Fibroblast of lung (primary cell): ENCODE measurements around the gene ZNF816. TPM values are rescaled to one million over a fixed set of nuclear protein-coding genes. Genes with fewer than 3 reads are reported as not detected.

Source experiments
- DNase-seq, 2 donors: peaks; one replicate each; pipeline versions ENCODE4 v3.0.0 to v3.0.0-alpha.2; 2010; ENCODE audit warnings: low read depth in 2 of 2
- H2AFZ ChIP-seq: 2 replicates; pipeline ENCODE4 v1.5.1; 2012; ENCODE audit warnings: low read length, control low read depth, inconsistent platforms
- H3K27ac ChIP-seq: 2 replicates; pipeline ENCODE4 v1.5.1; 2011; ENCODE audit warnings: low read length, control low read depth; ENCODE audit not compliant: insufficient read depth
- H3K27me3 ChIP-seq: 2 replicates; pipeline ENCODE4 v1.5.1; 2011; ENCODE audit warnings: mild to moderate bottlenecking, low read length; ENCODE audit not compliant: control insufficient read depth, insufficient read depth
- H3K36me3 ChIP-seq: 2 replicates; pipeline ENCODE4 v1.5.1; 2011; ENCODE audit warnings: low read length; ENCODE audit not compliant: control insufficient read depth, insufficient read depth
- H3K4me1 ChIP-seq: 2 replicates; pipeline ENCODE4 v1.5.1; 2011; ENCODE audit warnings: low read length; ENCODE audit not compliant: control insufficient read depth, insufficient read depth; ENCODE audit errors: extremely low read depth
- H3K4me2 ChIP-seq: 2 replicates; pipeline ENCODE4 v1.5.1; 2011; ENCODE audit warnings: low read length, control low read depth; ENCODE audit not compliant: insufficient read depth; ENCODE audit errors: extremely low read depth
- H3K4me3 ChIP-seq, 4 experiments: fragments of 200-600 bp in 1 of 4; sonication (generic) in 1 of 4; replicated peaks in 1 of 4; 2 replicates each; pipeline ENCODE4 v1.5.1; 2011 to 2016; ENCODE audit warnings: low read length in 4 of 4, low read depth in 3 of 4, mild to moderate bottlenecking in 3 of 4, control low read depth in 2 of 4, inconsistent platforms in 1 of 4, mixed read lengths in 1 of 4; ENCODE audit not compliant: insufficient read depth in 1 of 4; ENCODE audit errors: control extremely low read depth in 1 of 4
- H3K79me2 ChIP-seq: 2 replicates; pipeline ENCODE4 v1.5.1; 2012; ENCODE audit warnings: mild to moderate bottlenecking, low read length, inconsistent platforms; ENCODE audit not compliant: control insufficient read depth, insufficient read depth
- H3K9ac ChIP-seq: 2 replicates; pipeline ENCODE4 v1.5.1; 2011; ENCODE audit warnings: mild to moderate bottlenecking, low read length, control low read depth; ENCODE audit not compliant: insufficient read depth
- H3K9me3 ChIP-seq: 2 replicates; pipeline ENCODE4 v1.5.1; 2012; ENCODE audit warnings: low read depth, low read length; ENCODE audit not compliant: control insufficient read depth, insufficient read depth
- H4K20me1 ChIP-seq: 2 replicates; pipeline ENCODE4 v1.5.1; 2011; ENCODE audit warnings: low read length; ENCODE audit not compliant: control insufficient read depth, insufficient read depth; ENCODE audit errors: extremely low read depth
- CTCF ChIP-seq, 2 donors: IDR thresholded peaks in 1 of 2; conservative IDR thresholded peaks in 1 of 2; 1 replicate in 1 of 2; 2 replicates in 1 of 2; pipeline ENCODE4 v1.5.1; 2011 to 2012; ENCODE audit warnings: low read length in 2 of 2, control low read depth in 1 of 2, inconsistent platforms in 1 of 2, low read depth in 1 of 2, mild to moderate bottlenecking in 1 of 2
- EZH2 ChIP-seq: IDR thresholded peaks from 2 replicates; pipeline ENCODE4 v1.5.1; 2012; ENCODE audit warnings: low read length, control low read depth, mild to moderate bottlenecking; ENCODE audit errors: missing control alignments
- polyA plus RNA-seq, 2 donors: library from polyadenylated mRNA; depleted of rRNA in 1 of 2; stranded (reverse) in 1 of 2; unstranded in 1 of 2; fragments of >200 nt; gene quantifications; 2 replicates each; pipeline ENCODE4 v1.2.1, GENCODE V29; 2011 to 2012; ENCODE audit warnings: missing spikeins in 1 of 2
- total RNA-seq: library from RNA; depleted of rRNA; stranded (reverse); fragments of >200 nt; gene quantifications from 2 replicates; pipeline ENCODE4 v1.2.1, GENCODE V29; 2014

ZNF816 gene
- total and polyA plus RNA-seq, 2 donors (not counting 1 experiment from before 2014, with no cell fraction given) = 2.9 to 10.1 TPM

GRCh38 chr19:52995711-52996110, 33.0 kb upstream of the ZNF816 start:
- H3K27ac ChIP-seq = no peak overlapping the region
- no peak overlapping the region for H2AFZ ChIP-seq
- H3K79me2 ChIP-seq = no peaks in the 10 kb centered on the region
- H3K36me3 ChIP-seq = no peaks in the 10 kb centered on the region
- H3K27me3 ChIP-seq = no peaks in the 10 kb centered on the region
- no peaks in the 10 kb centered on the region for H3K9me3 ChIP-seq
- no peaks in the 10 kb centered on the region for H3K4me1 ChIP-seq
- no peak overlapping the region for H3K4me3 ChIP-seq
- no peak for DNase-seq
- no peaks in the 10 kb centered on the region for H4K20me1 ChIP-seq
- no peak overlapping the region for H3K9ac ChIP-seq
- H3K4me2 ChIP-seq = no peak overlapping the region
- no peak for TF ChIP-seq CTCF (conservative IDR thresholded peaks at IDR 0.05 in 1 of 2, IDR thresholded peaks at IDR 0.05 in 1 of 2; ENCODE audit: low read depth in 1 of 2, low read length in 2 of 2)

GRCh38 chr19:52993342-52994178, 30.9 kb upstream of the ZNF816 start:
- peak overlapping the region; percentile 48 to 75 (median 60) for H3K4me3 ChIP-seq
- H3K9me3 ChIP-seq = no peaks in the 10 kb centered on the region
- peak overlapping the region; percentile 23 for H3K9ac ChIP-seq
- H3K27me3 ChIP-seq = no peaks in the 10 kb centered on the region
- H3K27ac ChIP-seq = peak overlapping the region; percentile 27
- H4K20me1 ChIP-seq = no peaks in the 10 kb centered on the region
- H3K36me3 ChIP-seq = no peaks in the 10 kb centered on the region
- TF ChIP-seq CTCF (conservative IDR thresholded peaks at IDR 0.05 in 1 of 2, IDR thresholded peaks at IDR 0.05 in 1 of 2; ENCODE audit: low read depth in 1 of 2, low read length in 2 of 2) = peak; percentile 16 to 38
- TF ChIP-seq EZH2 = no peak
- H2AFZ ChIP-seq = peak overlapping the region; percentile 84
- DNase-seq = peak; percentile 72 to 84
- no peaks in the 10 kb centered on the region for H3K4me1 ChIP-seq
- H3K79me2 ChIP-seq = no peaks in the 10 kb centered on the region
- H3K4me2 ChIP-seq = peak overlapping the region; percentile 68

DNA sequence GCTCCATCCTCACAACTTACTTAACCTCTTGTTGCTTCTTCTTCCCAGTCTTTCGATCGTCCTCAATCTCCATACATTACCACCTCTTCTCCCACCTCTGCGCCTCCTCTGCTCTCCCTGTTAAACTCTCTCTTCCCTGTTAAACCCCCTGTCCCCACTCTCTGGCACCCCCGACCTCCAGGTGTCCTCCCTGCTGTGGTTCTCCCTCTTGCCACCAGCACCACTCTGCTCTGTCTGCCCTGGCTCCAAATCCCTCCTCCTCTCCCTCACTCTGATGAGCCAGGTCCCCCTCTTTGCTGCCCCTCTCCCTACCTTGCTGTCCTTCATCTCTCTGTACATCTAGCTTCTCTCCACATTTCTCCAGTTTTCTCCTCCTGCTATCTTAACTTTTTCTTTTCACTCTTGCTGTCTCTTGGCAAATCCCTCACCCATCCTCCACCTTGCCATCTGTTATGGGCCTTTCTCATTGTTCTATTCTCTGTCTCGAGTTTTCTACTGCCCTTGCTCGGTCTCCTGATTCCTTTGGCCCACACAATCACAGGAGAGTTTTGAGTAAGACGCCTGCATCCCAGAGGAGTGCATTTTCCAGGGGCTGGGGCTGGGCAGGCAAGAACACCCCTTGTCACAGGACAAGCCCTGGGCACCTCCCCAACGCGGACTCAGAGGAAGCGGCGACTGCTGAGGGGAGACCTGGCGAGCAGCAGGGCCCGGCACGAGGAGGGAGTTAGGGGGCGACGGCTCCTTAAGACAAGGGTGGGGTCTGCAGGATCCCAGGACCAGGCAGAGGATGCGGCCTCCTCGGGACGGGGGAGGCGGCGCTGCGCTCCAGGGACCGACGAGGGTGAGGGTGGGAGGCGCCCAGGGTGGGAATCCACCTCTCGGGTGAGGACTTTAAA, 29.7 kb upstream of the ZNF816 start:
- Histone ChIP-seq H3K36me3 (no peaks in the 10 kb centered on the region), H3K4me3 (peak overlapping the region; percentile 48 to 69 (median 60)), H3K9ac (peak overlapping the region; percentile 16), H2AFZ (peak overlapping the region; percentile 41), H3K4me1 (no peaks in the 10 kb centered on the region), H3K27me3 (no peaks in the 10 kb centered on the region), H3K27ac (peak overlapping the region; percentile 23), H3K79me2 (no peaks in the 10 kb centered on the region), H4K20me1 (no peaks in the 10 kb centered on the region), H3K9me3 (no peaks in the 10 kb centered on the region), H3K4me2 (peak overlapping the region; percentile 88)
- DNase-seq = peak in 1 of 2 donors; percentile 9
- TF ChIP-seq EZH2 (no peak), CTCF (conservative IDR thresholded peaks at IDR 0.05 in 1 of 2, IDR thresholded peaks at IDR 0.05 in 1 of 2; ENCODE audit: low read depth in 1 of 2, low read length in 2 of 2) (no peak)
